Prostate gland (tissue), 2 donors: ENCODE results near the gene CPT1B. TPM values are rescaled to one million over a fixed set of nuclear protein-coding genes. Genes with fewer than 3 reads are reported as not detected.

Source experiments
- DNase-seq: peaks from one replicate; pipeline ENCODE4 v3.0.0-alpha.2; 2019; ENCODE audit warnings: low spot score
- H3K27ac ChIP-seq, 2 donors: fragments of 200-600 bp; sonication (generic); 2 replicates each; pipeline ENCODE4 v1.5.1; 2017 to 2019
- H3K27me3 ChIP-seq: fragments of 200-600 bp; sonication (generic); replicated peaks from 2 replicates; pipeline ENCODE4 v1.5.1; 2019; ENCODE audit not compliant: insufficient read depth
- H3K36me3 ChIP-seq, 2 donors: fragments of 200-600 bp; sonication (generic); 1 replicate in 1 of 2; 2 replicates in 1 of 2; pipeline versions ENCODE4 v1.5.1 to v1.8.1; 2017 to 2019
- H3K4me1 ChIP-seq: fragments of 200-600 bp; sonication (generic); replicated peaks from 2 replicates; pipeline ENCODE4 v1.5.1; 2019
- H3K4me3 ChIP-seq, 2 donors: fragments of 200-600 bp; sonication (generic); 2 replicates each; pipeline ENCODE4 v1.5.1; 2017 to 2019
- H3K9me3 ChIP-seq: fragments of 200-600 bp; sonication (generic); 2 replicates; pipeline ENCODE4 v1.5.1; 2017
- CTCF ChIP-seq, 4 experiments: fragments of 200-600 bp in 2 of 4; fragments of 450-650 bp in 2 of 4; sonication (generic) in 2 of 4; IDR thresholded peaks; 1 replicate in 3 of 4; 2 replicates in 1 of 4; pipeline ENCODE4 v1.5.1; 2016 to 2019; ENCODE audit warnings: antibody characterized with exemption in 4 of 4, mild to moderate bottlenecking in 2 of 4, moderate library complexity in 2 of 4
- POLR2A ChIP-seq: fragments of 450-650 bp; IDR thresholded peaks from one replicate; pipeline ENCODE4 v1.6.1; 2016; ENCODE audit warnings: antibody characterized with exemption, mild to moderate bottlenecking
- POLR2AphosphoS5 ChIP-seq: sonication (generic); formaldehyde crosslinking; IDR thresholded peaks from one replicate; pipeline ENCODE4 v1.6.1; 2017; ENCODE audit warnings: antibody characterized with exemption
- WGBS: methylation state at CpG from one replicate; pipeline ENCODE4 v1.1.5; 2018; 5-methylcytosine and 5-hydroxymethylcytosine counted together
- intact Hi-C: fragments of 100-400 bp; cut with DNase I; formaldehyde crosslinking; loops from one replicate; pipeline ENCODE4 v1.14.2; 2022
- total RNA-seq, 2 donors: library from RNA; depleted of rRNA; stranded (reverse); fragments of >200 nt; gene quantifications; one replicate each; pipeline ENCODE4 v1.1.0, GENCODE V29; 2016

The CPT1B gene
- total RNA-seq, 2 donors from 2014 or later, result 13.1 to 31.4 TPM

GRCh38 chr22:50582493-50583293, 4.5 kb upstream of the CPT1B start, which contains the start of gene CHKB:
CHKB (minus strand) TSS chr22:50582849; CDS start chr22:50582781, 68 bp downstream.
- WGBS, result under 1% methylated on average over 48 of the region's 96 CpGs
- peak within 1 kb of the TSS; percentile 95 to 98 for H3K27ac ChIP-seq
- peak within 1 kb of the TSS; percentile 71 to 84 for H3K4me3 ChIP-seq
- peak; percentile 99 for DNase-seq
- TF ChIP-seq POLR2AphosphoS5 (peak; percentile 95), CTCF (IDR thresholded peaks at IDR 0.05) (peak in 1 of 4 experiments; percentile 29), POLR2A (peak; percentile 97)
- H3K4me1 ChIP-seq, result peaks cover 12% of the 10 kb centered on the region
- H3K27me3 ChIP-seq, result no peaks in the 10 kb centered on the region
- H3K36me3 ChIP-seq, result no peaks in the 10 kb centered on the region
- no peaks in the 10 kb centered on the region for H3K9me3 ChIP-seq
- intact Hi-C loops, result loop anchor here (5.0 kb wide), 1 partner anchor 45 kb away; the partner anchor contains the start of gene ARSA

- Histone ChIP-seq H3K36me3 (no peaks in the 10 kb centered on the region), H3K27me3 (no peaks in the 10 kb centered on the region), H3K4me1 (peaks cover 12% of the 10 kb centered on the region), H3K9me3 (no peaks in the 10 kb centered on the region), H3K4me3 (peak overlapping the region; percentile 71 to 84), H3K27ac (peak overlapping the region; percentile 95 to 98)
- DNase-seq, result no peak
- WGBS, result 11% methylated on average over 20 of the region's 39 CpGs
- no peak for TF ChIP-seq POLR2AphosphoS5
- TF ChIP-seq POLR2A, result no peak
- no peak for TF ChIP-seq CTCF (IDR thresholded peaks at IDR 0.05)
- intact Hi-C loops, result loop anchor here (5.0 kb wide), 1 partner anchor 45 kb away; the partner anchor contains the start of gene ARSA
Observed at GRCh38 chr22:50581950-50582492, 3.8 kb upstream of the CPT1B start.

- intact Hi-C loops, result loop anchor here (5.0 kb wide), 1 partner anchor 46 kb away; the partner anchor contains the start of gene ARSA
- DNase-seq, result no peak
- WGBS, result 88% methylated on average over 22 of the region's 22 CpGs
- Histone ChIP-seq H3K36me3 (no peaks in the 10 kb centered on the region), H3K4me1 (peaks cover 12% of the 10 kb centered on the region), H3K27ac (no peak overlapping the region), H3K9me3 (no peaks in the 10 kb centered on the region), H3K4me3 (peak overlapping the region; percentile 71 to 84), H3K27me3 (no peaks in the 10 kb centered on the region)
- no peak for TF ChIP-seq CTCF (IDR thresholded peaks at IDR 0.05)
- TF ChIP-seq POLR2AphosphoS5, result no peak
- TF ChIP-seq POLR2A, result no peak
Observed at GRCh38 chr22:50581031-50581949, 3.1 kb upstream of the CPT1B start.

DNA sequence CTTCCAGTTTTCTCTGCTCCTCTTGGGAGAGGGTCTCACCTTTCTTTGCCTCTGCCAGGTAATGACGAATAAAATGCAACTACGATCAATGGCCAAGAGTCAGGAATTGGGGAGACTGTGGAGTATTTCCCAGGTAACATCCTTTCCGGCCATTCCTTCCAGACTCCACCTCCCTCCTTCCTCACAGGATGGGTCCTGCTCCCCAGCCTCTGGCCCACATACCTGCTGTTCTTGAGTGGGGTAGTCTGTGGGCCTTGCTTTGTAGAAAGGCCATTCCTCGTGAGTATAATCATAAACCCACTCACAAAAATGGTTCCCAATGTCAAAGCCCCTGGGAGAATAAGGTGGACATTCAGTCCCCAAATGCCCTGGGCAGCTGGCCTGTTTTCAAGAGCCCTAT, 1.5 kb upstream of the CPT1B start:
- H3K27ac ChIP-seq, result no peak overlapping the region
- 97% methylated on average over 4 of the region's 4 CpGs for WGBS
- intact Hi-C loops, result loop anchor here (5.0 kb wide), 1 partner anchor 48 kb away; the partner anchor contains the start of gene ARSA
- no peak for DNase-seq
- H3K4me3 ChIP-seq, result no peak overlapping the region
- H3K36me3 ChIP-seq, result no peaks in the 10 kb centered on the region
- H3K4me1 ChIP-seq, result peaks cover 12% of the 10 kb centered on the region
- TF ChIP-seq CTCF (IDR thresholded peaks at IDR 0.05) (no peak), POLR2AphosphoS5 (no peak), POLR2A (no peak)
- H3K9me3 ChIP-seq, result no peaks in the 10 kb centered on the region
- no peaks in the 10 kb centered on the region for H3K27me3 ChIP-seq
